RWPE1 (cell line): ENCODE data around the gene TUBG1.

Experiments used
- CTCF ChIA-PET: fragments of 350-600 bp; sonication (Branson Sonifier 250); formaldehyde crosslinking; extraction: SDS; loops from one replicate; lab custom pipeline; 2021; lab: Yijun Ruan, JAX
- POLR2A ChIA-PET: fragments of 400-600 bp; formaldehyde crosslinking; extraction: SDS; loops from one replicate; lab custom pipeline; 2020; ENCODE audit warnings: antibody characterized with exemption; ENCODE audit not compliant: low non-redundant PET; lab: Yijun Ruan, JAX
- DNase-seq: peaks from one replicate; pipeline ENCODE4 v3.0.0; 2012; ENCODE audit warnings: low spot score
- H3K27ac ChIP-seq: fragments of 450-650 bp; 2 replicates; pipeline ENCODE4 v1.5.1; 2017
- CTCF ChIP-seq: fragments of 450-650 bp; conservative IDR thresholded peaks from 2 replicates; pipeline ENCODE4 v1.5.1; 2017; ENCODE audit warnings: low read depth, mild to moderate bottlenecking

The TUBG1 gene

GRCh38 chr17:42568341-42569111 is 41.0 kb upstream of the TUBG1 start:
- DNase-seq, result no peak
- ChIA-PET CTCF (interaction anchor here (0.6 kb wide), 1 partner anchor 33 kb away, joined by 3 read pairs; the partner anchor contains the start of gene NAGLU), POLR2A (no interaction called here)
- peak overlapping the region; percentile 89 for H3K27ac ChIP-seq
- no peak for TF ChIP-seq CTCF

GRCh38 chr17:42571435-42572225 is 37.9 kb upstream of the TUBG1 start:
- DNase-seq, result no peak
- peak overlapping the region; percentile 89 for H3K27ac ChIP-seq
- TF ChIP-seq CTCF, result no peak
- ChIA-PET POLR2A (no interaction called here), CTCF (no interaction called here)

- CTCF ChIA-PET, result interaction anchor here (0.5 to 0.8 kb wide), 2 partner anchors 36 to 252 kb away, joined by 4 to 5 read pairs; no protein-coding TSS in a partner anchor
- peak overlapping the region; percentile 53 for H3K27ac ChIP-seq
- POLR2A ChIA-PET, result no interaction called here
- no peak for DNase-seq
- TF ChIP-seq CTCF, result no peak
These were observed 36.4 kb upstream of the TUBG1 start for GRCh38 chr17:42573095-42573494.

GRCh38 chr17:42574463-42574862 is 35.0 kb upstream of the TUBG1 start:
- peak overlapping the region; percentile 52 for H3K27ac ChIP-seq
- POLR2A ChIA-PET, result no interaction called here

GRCh38 chr17:42577140-42577531 is 32.3 kb upstream of the TUBG1 start:
- peak overlapping the region; percentile 92 for H3K27ac ChIP-seq
- ChIA-PET POLR2A (interaction anchor here (1.0 kb wide), 1 partner anchor 107 kb away, joined by 3 read pairs; no protein-coding TSS in a partner anchor), CTCF (interaction anchor here (0.5 to 1.7 kb wide), 7 partner anchors 15 to 106 kb away, joined by 3 to 12 read pairs (median 4); partner anchors contain the start of gene TUBG2)
- no peak for TF ChIP-seq CTCF
- no peak for DNase-seq

More at GRCh38 chr17:42574463-42574862, 35.0 kb upstream of the TUBG1 start:
- TF ChIP-seq CTCF, result no peak
- no peak for DNase-seq
- CTCF ChIA-PET, result no interaction called here
